ENCODE results near the gene CRADD.

- no peak for TF ChIP-seq POLR2AphosphoS5 (IDR thresholded peaks at IDR 0.05; ENCODE audit: insufficient read depth, low read depth, low read length)
- no peak for TF ChIP-seq CTCF (IDR thresholded peaks at IDR 0.05; ENCODE audit: extremely low read depth in 1 of 2, insufficient read depth in 1 of 2, low read depth in 1 of 2, low read length in 2 of 2)
- no peak for TF ChIP-seq MYC (IDR thresholded peaks at IDR 0.05; ENCODE audit: low read depth, low read length)
Observed at GRCh38 chr12:93812626-93813025, 135.5 kb downstream of the CRADD start.
